ENCODE measurements around the gene PDZD4. TPM values are rescaled to one million over a fixed set of nuclear protein-coding genes. Genes with fewer than 3 reads are reported as not detected.
A peak's percentile ranks its signal among the peaks of the same experiment; 100 is the strongest.

Gene PDZD4
- total RNA-seq, 1 experiment from 2014 or later, result 0.26 TPM

- Histone ChIP-seq H3K36me3 (ENCODE audit: low read depth, low read length) (no peaks in the 10 kb centered on the region), H3K4me2 (ENCODE audit: low read length) (peak within 1 kb of the TSS; percentile 97), H3K4me3 (ENCODE audit: low read length) (peak within 1 kb of the TSS; percentile 68), H3K79me2 (ENCODE audit: low read length) (peaks cover 25% of the 10 kb centered on the region), H2AFZ (ENCODE audit: low read length) (peak within 1 kb of the TSS; percentile 59; the same call in 1 of the 2 replicates), H4K20me1 (ENCODE audit: low read length) (no peaks in the 10 kb centered on the region), H3K9ac (ENCODE audit: low read length) (peak within 1 kb of the TSS; percentile 67), H3F3A (ENCODE audit: low read length, unreplicated experiment) (no peaks in the 10 kb centered on the region), H3K4me1 (ENCODE audit: insufficient read depth, low read length) (peaks cover 28% of the 10 kb centered on the region), H3K9me2 (replicated peaks; ENCODE audit: low read length) (no peaks in the 10 kb centered on the region), H3K27me3 (ENCODE audit: low read length) (no peaks in the 10 kb centered on the region), H3K9me3 (ENCODE audit: low read length) (no peaks in the 10 kb centered on the region), H3K27ac (ENCODE audit: low read length) (peak within 1 kb of the TSS; percentile 86)
- DNase-seq, result peak; percentile 94
- intact Hi-C loops (cut with micrococcal nuclease), result loop anchor here (1.0 to 5.0 kb wide), 3 partner anchors 31 to 183 kb away; partner anchors contain the start of genes ARHGAP4, IDH3G and SSR4
- ATAC-seq, result peak; percentile 69
- TSS peak; percentile 37 for BruUV-seq (replicated peaks)
- POLR2A ChIA-PET (ENCODE audit: unreplicated experiment), result interaction anchor here (0.6 kb wide), 1 partner anchor 146 kb away, joined by 3 read pairs; no protein-coding TSS in a partner anchor
- CTCF ChIA-PET, result no interaction called here
- TF ChIP-seq CTCF (conservative IDR thresholded peaks at IDR 0.05; ENCODE audit: low read depth, low read length) (peak; percentile 89), EZH2 (IDR thresholded peaks at IDR 0.05; ENCODE audit: low read length, unreplicated experiment) (no peak)
Observed at GRCh38 chrX:153763989-153764755, 66.2 kb downstream of the PDZD4 start, which contains the start of gene PLXNB3. TSS of gene PLXNB3 (plus strand) at chrX:153764249. CDS start at chrX:153765536, 1,287 bp downstream.

GRCh38 chrX:153763298-153763932, 66.9 kb downstream of the PDZD4 start:
- Histone ChIP-seq H3K9ac (ENCODE audit: low read length) (no peak overlapping the region), H3K79me2 (ENCODE audit: low read length) (peaks cover 25% of the 10 kb centered on the region), H3K9me3 (ENCODE audit: low read length) (no peaks in the 10 kb centered on the region), H3K4me2 (ENCODE audit: low read length) (peak overlapping the region; percentile 97; the same call in 1 of the 2 replicates), H3K4me3 (ENCODE audit: low read length) (no peak overlapping the region), H2AFZ (ENCODE audit: low read length) (no peak overlapping the region), H3K27ac (ENCODE audit: low read length) (no peak overlapping the region), H3K9me2 (replicated peaks; ENCODE audit: low read length) (no peaks in the 10 kb centered on the region), H3F3A (ENCODE audit: low read length, unreplicated experiment) (no peaks in the 10 kb centered on the region), H3K36me3 (ENCODE audit: low read depth, low read length) (no peaks in the 10 kb centered on the region), H3K4me1 (ENCODE audit: insufficient read depth, low read length) (peaks cover 28% of the 10 kb centered on the region), H4K20me1 (ENCODE audit: low read length) (no peaks in the 10 kb centered on the region), H3K27me3 (ENCODE audit: low read length) (no peaks in the 10 kb centered on the region)
- TF ChIP-seq EZH2phosphoT487 (IDR thresholded peaks at IDR 0.05; ENCODE audit: borderline replicate concordance, low read length) (no peak), CTCF (conservative IDR thresholded peaks at IDR 0.05; ENCODE audit: low read depth, low read length) (no peak), EZH2 (IDR thresholded peaks at IDR 0.05; ENCODE audit: low read length, unreplicated experiment) (no peak)
- ATAC-seq (no peak), DNase-seq (no peak)
- ChIA-PET CTCF (no interaction called here), POLR2A (ENCODE audit: unreplicated experiment) (interaction anchor here (0.6 kb wide), 1 partner anchor 147 kb away, joined by 3 read pairs; no protein-coding TSS in a partner anchor)
- intact Hi-C loops (cut with micrococcal nuclease), result loop anchor here (5.0 kb wide), 1 partner anchor 164 kb away; the partner anchor contains the start of gene ARHGAP4
- BruUV-seq (replicated peaks), result no TSS peak
